Measurements from ENCODE around the gene MITF.

The MITF gene

DNA sequence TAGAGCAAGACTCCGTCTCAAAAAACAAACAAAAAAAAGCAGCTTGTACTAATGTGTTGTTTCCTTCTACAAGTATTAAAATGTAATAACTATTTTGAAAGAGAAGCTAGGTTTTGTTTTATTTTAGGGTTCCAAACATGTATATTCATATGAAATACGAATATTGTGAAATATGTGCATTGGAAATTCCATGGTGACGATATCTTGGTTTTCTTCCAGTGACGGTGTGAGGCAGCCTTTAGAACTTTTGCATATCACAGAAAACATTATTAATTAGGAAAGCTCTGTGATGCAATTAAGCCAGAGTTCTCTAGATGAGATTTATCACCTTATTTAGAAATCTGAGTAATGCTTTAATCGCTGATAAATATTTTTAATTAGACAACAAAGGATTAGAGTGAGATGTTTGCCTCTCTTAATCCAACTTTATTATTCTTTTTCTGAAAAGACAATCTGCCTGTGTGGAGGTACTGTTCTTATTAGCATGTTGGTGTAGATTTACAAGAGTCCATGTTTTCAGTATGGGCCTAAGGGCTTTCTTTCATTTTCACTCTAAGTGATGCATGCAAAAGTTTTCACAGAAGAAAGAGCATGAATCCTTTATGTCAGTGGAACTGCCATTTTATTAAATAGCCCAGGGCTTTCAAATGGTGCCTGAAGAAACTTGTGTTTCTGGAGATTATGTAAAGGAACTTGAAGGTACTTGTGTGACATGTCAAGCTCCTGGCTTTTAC is 222.6 kb downstream of the MITF start:
- no peak for DNase-seq (ENCODE audit: low read depth in 2 of 2)

DNA sequence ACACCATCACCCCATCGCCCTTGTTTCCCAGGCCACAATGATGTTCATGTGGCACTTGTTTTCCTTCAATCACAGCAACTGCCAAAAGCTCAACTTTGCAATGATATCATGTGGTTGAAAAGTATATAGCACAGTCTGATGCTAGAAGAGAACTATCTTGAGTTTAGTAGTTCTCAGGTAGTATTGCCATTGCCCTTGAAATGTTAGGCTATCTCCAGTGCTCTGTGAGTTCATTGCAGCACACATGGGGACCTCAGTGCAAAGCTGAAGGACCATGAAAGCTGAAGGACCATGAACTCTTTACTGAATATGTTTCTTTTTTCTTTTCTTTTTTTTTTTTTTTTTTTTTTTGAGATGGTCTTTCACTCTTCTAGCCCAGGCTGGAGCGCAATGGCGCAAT is 224.4 kb downstream of the MITF start:
- DNase-seq (ENCODE audit: low read depth in 2 of 2): no peak

DNA sequence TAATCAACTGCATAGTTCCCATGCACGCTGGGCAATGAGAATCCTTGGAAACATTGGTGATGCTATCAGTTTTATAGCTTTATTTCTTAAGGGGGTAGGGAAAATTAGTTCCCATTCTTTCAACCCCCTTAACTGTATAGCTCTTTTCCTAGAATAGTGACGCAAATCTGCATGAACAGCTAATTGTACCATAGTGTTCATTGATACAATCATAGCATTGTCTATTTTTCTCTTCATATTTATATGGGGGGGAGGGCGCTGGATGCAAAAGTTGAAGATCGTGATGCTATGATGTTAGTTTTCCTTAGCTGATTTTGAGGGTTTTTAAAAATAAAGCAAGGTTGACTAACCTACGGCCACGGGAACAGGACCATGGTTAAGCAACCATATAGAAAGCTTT is 227.9 kb downstream of the MITF start:
- no peak for DNase-seq (ENCODE audit: low read depth in 2 of 2)

GRCh38 chr3:69970827-69971226 is 231.6 kb downstream of the MITF start:
- DNase-seq (ENCODE audit: low read depth in 2 of 2): no peak

DNA sequence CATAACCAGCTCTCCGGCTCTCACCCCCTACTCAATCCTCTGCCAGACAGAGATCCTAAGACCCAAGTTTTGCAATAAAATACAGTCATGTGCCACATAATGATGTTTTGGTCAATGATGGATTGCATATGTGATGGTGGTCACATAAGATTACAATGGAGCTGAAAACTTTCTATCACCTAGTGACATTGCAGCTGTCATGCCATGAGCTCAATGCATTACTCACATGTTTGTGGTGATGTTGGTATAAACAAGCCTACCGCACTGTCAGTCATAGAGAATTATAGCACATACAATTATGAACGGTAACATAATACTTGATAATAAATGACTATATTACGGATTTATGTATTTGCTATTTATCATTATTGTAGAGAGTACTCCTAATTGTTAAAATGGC is 233.4 kb downstream of the MITF start:
- DNase-seq (ENCODE audit: low read depth in 2 of 2): no peak

- no peak for DNase-seq (ENCODE audit: low read depth in 2 of 2)
Measured at GRCh38 chr3:69976021-69976420, 236.8 kb downstream of the MITF start.

DNA sequence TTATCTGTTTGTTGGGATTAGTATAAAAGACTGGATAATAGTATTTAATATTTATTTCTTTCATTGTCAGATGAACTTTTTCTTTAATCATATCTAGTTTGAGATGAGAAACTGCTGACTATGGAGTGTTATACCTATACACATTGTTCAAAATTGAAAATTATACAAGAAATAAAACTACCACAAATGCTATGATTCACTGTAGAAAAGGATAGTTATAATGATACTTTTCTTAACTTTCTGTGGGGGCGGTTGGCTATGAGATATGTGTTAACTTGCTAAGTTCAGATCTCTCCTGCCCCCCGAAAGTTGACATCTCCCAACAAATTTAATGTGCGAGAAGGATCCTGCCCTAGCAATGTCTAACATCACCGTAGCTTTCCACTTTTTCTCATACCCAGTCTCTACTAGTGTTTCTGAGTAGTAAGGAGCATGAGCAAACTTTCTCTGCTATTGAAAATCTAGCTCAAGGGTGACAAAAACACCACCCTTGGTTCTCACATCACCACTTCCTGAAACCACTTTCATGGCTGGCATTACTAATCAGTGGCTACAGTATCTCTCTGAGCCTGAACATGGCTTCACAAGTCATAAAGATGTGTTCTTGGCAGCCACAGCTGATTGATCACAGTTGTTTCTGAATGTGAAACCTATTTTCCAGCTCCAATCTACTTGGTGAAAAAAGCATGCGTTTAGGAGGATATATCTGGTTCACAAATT is 244.4 kb downstream of the MITF start:
- DNase-seq (ENCODE audit: low read depth in 2 of 2): no peak

GRCh38 chr3:69985266-69985665 is 246.0 kb downstream of the MITF start:
- no peak for DNase-seq (ENCODE audit: low read depth in 2 of 2)

GRCh38 chr3:69986419-69986818 is 247.2 kb downstream of the MITF start:
- no peak for DNase-seq (ENCODE audit: low read depth in 2 of 2)

DNA sequence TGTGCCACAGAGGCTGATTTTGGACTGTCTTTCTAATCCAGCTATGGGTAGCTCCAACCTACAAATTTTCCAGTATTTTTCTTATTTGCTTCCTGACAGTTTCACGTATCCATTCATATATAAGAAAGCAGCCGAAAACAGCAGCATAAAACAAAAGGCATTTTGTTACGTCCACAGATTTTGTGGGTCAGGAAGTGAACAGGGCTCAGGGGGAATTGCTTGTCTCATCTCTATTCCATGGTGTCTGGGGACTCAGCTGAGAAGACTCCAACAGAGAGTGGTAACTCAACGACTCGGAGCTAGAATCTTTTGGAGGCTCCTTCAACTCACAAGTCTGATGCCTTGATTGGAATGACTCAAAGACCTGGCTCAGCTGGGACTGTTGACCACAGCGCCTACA is 248.6 kb downstream of the MITF start:
- DNase-seq (ENCODE audit: low read depth in 2 of 2): no peak

GRCh38 chr3:69993757-69994156 is 254.5 kb downstream of the MITF start:
- no peak for DNase-seq (ENCODE audit: low read depth in 2 of 2)

DNA sequence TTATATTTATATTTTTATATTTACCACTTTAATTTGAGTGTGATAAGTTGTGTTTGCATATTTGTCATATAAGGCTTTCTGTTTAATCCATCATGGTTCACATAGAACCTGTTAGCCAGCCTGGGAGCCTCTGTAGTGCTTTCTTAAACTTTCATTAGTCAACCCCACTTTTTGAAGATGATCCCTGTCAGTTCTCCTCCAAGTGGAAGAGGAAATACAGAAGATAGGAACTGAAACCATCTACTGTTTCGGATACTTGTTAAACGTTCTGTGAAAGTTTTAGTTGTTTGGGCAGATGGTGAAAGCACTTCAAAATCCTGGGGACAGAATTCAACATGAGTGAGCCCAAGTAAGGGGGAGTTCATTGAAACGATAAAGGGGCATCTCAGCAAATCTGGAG is 255.7 kb downstream of the MITF start:
- DNase-seq (ENCODE audit: low read depth in 2 of 2): no peak

GRCh38 chr3:69997631-69998307 is 258.5 kb downstream of the MITF start:
- no peak for DNase-seq (ENCODE audit: low read depth in 2 of 2)

DNA sequence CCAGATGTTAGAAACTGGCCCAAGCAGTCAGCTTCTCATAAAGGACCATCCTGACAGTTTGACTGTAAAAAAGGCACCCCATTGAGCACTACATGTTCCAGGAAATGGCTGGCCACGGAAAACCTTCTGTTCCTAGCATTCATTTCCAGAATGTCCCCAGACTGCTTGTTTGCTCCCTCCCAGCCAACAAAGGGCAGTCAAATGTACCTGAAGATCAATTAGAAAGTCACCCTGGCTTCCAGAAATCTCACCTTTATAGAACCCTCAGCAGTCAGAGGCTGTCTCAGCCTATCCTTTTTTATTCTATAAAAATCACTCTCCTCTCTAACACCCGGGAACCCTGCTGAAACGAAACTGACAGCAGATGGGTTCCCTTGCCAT is 259.5 kb downstream of the MITF start:
- no peak for DNase-seq (ENCODE audit: low read depth in 2 of 2)

- no peak for DNase-seq (ENCODE audit: low read depth in 2 of 2)
Measured at GRCh38 chr3:69999140-70000027, 260.1 kb downstream of the MITF start, which contains the start of gene SAMMSON. SAMMSON (plus strand) TSS chr3:69999733.

GRCh38 chr3:70000028-70000410 is 260.8 kb downstream of the MITF start:
- no peak for DNase-seq (ENCODE audit: low read depth in 2 of 2)

- no peak for DNase-seq (ENCODE audit: low read depth in 2 of 2)
Measured at GRCh38 chr3:70000563-70001081, 261.4 kb downstream of the MITF start.

DNA sequence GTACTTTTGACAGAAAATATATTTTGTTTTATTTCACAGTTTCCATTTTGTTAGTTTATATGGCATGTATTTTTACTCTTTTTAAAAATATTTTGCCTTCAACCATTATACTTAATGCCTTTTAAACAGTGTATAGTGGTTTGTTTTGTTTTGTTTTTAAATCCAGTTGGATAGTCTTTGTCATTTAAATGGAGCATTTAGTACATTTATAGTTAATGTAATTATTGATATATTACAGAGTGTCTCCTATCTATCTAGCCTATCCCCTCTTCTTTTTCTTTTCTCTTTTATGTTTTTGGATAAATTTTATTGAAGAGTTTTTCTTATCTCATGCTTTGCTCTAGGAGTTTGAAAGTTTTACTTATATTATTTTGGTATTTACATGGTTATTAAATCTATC is 263.9 kb downstream of the MITF start:
- DNase-seq (ENCODE audit: low read depth in 2 of 2): no peak

GRCh38 chr3:70006089-70006488 is 266.8 kb downstream of the MITF start:
- DNase-seq (ENCODE audit: low read depth in 2 of 2): no peak

DNA sequence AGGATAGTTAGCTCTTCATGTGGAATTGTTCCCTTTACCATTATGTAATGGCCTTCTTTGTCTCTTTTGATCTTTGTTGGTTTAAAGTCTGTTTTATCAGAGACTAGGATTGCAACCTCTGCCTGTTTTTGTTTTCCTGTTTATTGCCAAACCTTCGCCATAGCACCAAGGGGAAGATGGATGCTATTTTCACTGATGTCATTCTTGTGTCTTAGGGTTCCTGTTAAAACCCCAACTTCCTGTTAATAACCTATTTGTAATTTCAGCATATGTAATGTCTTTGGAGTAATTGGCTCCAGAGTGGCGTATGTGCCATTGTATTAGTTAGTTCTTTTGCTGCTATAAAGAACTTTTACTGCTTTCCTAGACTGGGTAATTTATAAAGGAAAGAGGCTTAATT is 271.1 kb downstream of the MITF start:
- no peak for DNase-seq (ENCODE audit: low read depth in 2 of 2)

- DNase-seq (ENCODE audit: low read depth in 2 of 2): no peak
Measured at GRCh38 chr3:70011582-70011981, 272.3 kb downstream of the MITF start.
